Measurements from ENCODE around the gene SKP2.

The SKP2 gene

GRCh38 chr5:36200513-36200912, 48.6 kb downstream of the SKP2 start:
- peak; percentile 4 for DNase-seq (ENCODE audit: low read depth)

GRCh38 chr5:36202521-36202961, 50.6 kb downstream of the SKP2 start:
- no peak for DNase-seq (ENCODE audit: low read depth)

GRCh38 chr5:36205329-36205728, 53.4 kb downstream of the SKP2 start:
- no peak for DNase-seq (ENCODE audit: low read depth)

GRCh38 chr5:36206913-36207312, 55.0 kb downstream of the SKP2 start:
- no peak for DNase-seq (ENCODE audit: low read depth)

- DNase-seq (ENCODE audit: low read depth) = no peak
Measured at GRCh38 chr5:36208786-36209185, 56.9 kb downstream of the SKP2 start.

GRCh38 chr5:36209664-36210063, 57.8 kb downstream of the SKP2 start:
- DNase-seq (ENCODE audit: low read depth) = no peak

- DNase-seq (ENCODE audit: low read depth) = no peak
Measured at GRCh38 chr5:36214436-36214835, 62.5 kb downstream of the SKP2 start.

GRCh38 chr5:36215910-36216309, 64.0 kb downstream of the SKP2 start:
- DNase-seq (ENCODE audit: low read depth) = no peak

- DNase-seq (ENCODE audit: low read depth) = no peak
Measured at GRCh38 chr5:36217567-36217966, 65.7 kb downstream of the SKP2 start.

- DNase-seq (ENCODE audit: low read depth) = no peak
Measured at GRCh38 chr5:36217988-36218387, 66.1 kb downstream of the SKP2 start.

- no peak for DNase-seq (ENCODE audit: low read depth)
Measured at GRCh38 chr5:36222620-36223019, 70.7 kb downstream of the SKP2 start.

- DNase-seq (ENCODE audit: low read depth) = no peak
Measured at GRCh38 chr5:36227046-36227445, 75.1 kb downstream of the SKP2 start.

- no peak for DNase-seq (ENCODE audit: low read depth)
Measured at GRCh38 chr5:36228505-36228904, 76.6 kb downstream of the SKP2 start.

GRCh38 chr5:36230151-36230790, 78.4 kb downstream of the SKP2 start:
- DNase-seq (ENCODE audit: low read depth) = no peak

- DNase-seq (ENCODE audit: low read depth) = no peak
Measured at GRCh38 chr5:36232533-36232932, 80.6 kb downstream of the SKP2 start.
